Measurements from ENCODE around the gene VASH2.

Gene VASH2

DNA sequence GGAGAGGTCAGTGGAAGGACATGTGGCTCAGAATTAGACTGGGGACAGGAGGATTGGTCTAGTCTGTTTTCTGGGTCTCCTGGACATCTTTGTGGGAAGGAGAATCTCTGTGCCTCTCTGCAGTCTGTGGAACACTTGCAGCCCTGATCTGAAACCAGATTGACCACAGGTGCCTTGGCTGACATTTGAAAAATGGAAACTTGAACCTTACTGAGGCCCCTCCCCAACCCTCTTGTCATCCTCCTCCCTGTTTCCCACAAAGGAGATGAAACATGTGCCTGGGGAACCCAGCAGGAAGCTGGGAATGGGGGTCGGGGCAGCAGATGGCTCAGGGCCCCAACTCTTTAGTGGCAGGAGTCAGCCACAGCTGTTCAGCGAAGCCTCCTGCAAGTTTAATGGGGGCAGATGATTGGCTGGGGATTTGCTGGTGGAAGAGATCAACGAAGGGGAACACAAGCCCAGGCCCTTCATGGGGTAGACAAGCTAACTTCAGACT lies 18.1 kb downstream of the VASH2 start:
- TF ChIP-seq EZH2 (IDR thresholded peaks at IDR 0.05; ENCODE audit: borderline replicate concordance, low read length) (no peak), CTCF (IDR thresholded peaks at IDR 0.05; ENCODE audit: low read length) (no peak)
- no peak overlapping the region for H3K4me3 ChIP-seq (ENCODE audit: low read depth, low read length, poor library complexity, severe bottlenecking)
- no peaks in the 10 kb centered on the region for H3F3A ChIP-seq (ENCODE audit: insufficient read depth, low read length)
- no peaks in the 10 kb centered on the region for H3K4me1 ChIP-seq (ENCODE audit: insufficient read depth, low read length, severe bottlenecking)
- no peaks in the 10 kb centered on the region for H3K36me3 ChIP-seq (ENCODE audit: insufficient read depth, low read length)
- H3K27ac ChIP-seq (ENCODE audit: low read depth, low read length, poor library complexity, severe bottlenecking), result no peak overlapping the region
- no peaks in the 10 kb centered on the region for H4K20me1 ChIP-seq (ENCODE audit: insufficient read depth, low read length)
- H3K27me3 ChIP-seq (ENCODE audit: insufficient read depth, low read length), result no peaks in the 10 kb centered on the region
- H3K4me2 ChIP-seq (ENCODE audit: low read length), result no peak overlapping the region
- H3K9me2 ChIP-seq (ENCODE audit: low read depth, low read length), result no peaks in the 10 kb centered on the region
- H3K9me3 ChIP-seq (ENCODE audit: low read length), result no peaks in the 10 kb centered on the region
- no peaks in the 10 kb centered on the region for H3K79me2 ChIP-seq (ENCODE audit: insufficient read depth, low read length)
- no peak overlapping the region for H2AFZ ChIP-seq (ENCODE audit: low read length)
- no peak overlapping the region for H3K9ac ChIP-seq (ENCODE audit: low read length)

DNA sequence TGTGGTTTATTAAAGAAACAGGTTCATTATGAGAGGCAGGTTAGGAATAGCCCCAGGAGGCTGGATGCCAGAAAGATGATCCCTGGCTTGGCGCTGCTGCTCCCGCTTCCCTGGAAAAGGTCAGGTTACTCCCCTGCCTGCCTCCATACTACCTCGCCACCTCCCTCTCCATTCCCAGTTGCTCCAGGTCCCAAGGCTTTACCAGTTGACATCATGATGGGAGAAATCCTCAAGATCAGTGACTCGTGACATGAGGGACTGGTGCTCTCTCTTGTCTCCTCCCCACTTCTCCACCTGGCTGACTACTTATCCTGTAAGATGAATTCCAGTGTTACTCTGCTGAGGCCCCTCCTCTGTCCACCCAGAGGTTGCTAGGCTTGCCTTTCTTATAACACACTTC lies 19.7 kb downstream of the VASH2 start:
- no peaks in the 10 kb centered on the region for H3K36me3 ChIP-seq (ENCODE audit: insufficient read depth, low read length)
- no peak overlapping the region for H2AFZ ChIP-seq (ENCODE audit: low read length)
- H3K4me2 ChIP-seq (ENCODE audit: low read length), result no peak overlapping the region
- no peaks in the 10 kb centered on the region for H3K27me3 ChIP-seq (ENCODE audit: insufficient read depth, low read length)
- no peaks in the 10 kb centered on the region for H3K9me3 ChIP-seq (ENCODE audit: low read length)
- no peaks in the 10 kb centered on the region for H4K20me1 ChIP-seq (ENCODE audit: insufficient read depth, low read length)
- H3K9me2 ChIP-seq (ENCODE audit: low read depth, low read length), result no peaks in the 10 kb centered on the region
- H3K4me1 ChIP-seq (ENCODE audit: insufficient read depth, low read length, severe bottlenecking), result no peaks in the 10 kb centered on the region
- TF ChIP-seq CTCF (IDR thresholded peaks at IDR 0.05; ENCODE audit: low read length) (no peak), EZH2 (IDR thresholded peaks at IDR 0.05; ENCODE audit: borderline replicate concordance, low read length) (no peak)
- H3K9ac ChIP-seq (ENCODE audit: low read length), result no peak overlapping the region
- no peak overlapping the region for H3K27ac ChIP-seq (ENCODE audit: low read depth, low read length, poor library complexity, severe bottlenecking)
- H3K4me3 ChIP-seq (ENCODE audit: low read depth, low read length, poor library complexity, severe bottlenecking), result no peak overlapping the region
- H3F3A ChIP-seq (ENCODE audit: insufficient read depth, low read length), result no peaks in the 10 kb centered on the region
- no peaks in the 10 kb centered on the region for H3K79me2 ChIP-seq (ENCODE audit: insufficient read depth, low read length)

- Histone ChIP-seq H3F3A (ENCODE audit: insufficient read depth, low read length) (no peaks in the 10 kb centered on the region), H3K27ac (ENCODE audit: low read depth, low read length, poor library complexity, severe bottlenecking) (no peak overlapping the region), H3K36me3 (ENCODE audit: insufficient read depth, low read length) (no peaks in the 10 kb centered on the region), H2AFZ (ENCODE audit: low read length) (no peak overlapping the region), H3K27me3 (ENCODE audit: insufficient read depth, low read length) (no peaks in the 10 kb centered on the region), H4K20me1 (ENCODE audit: insufficient read depth, low read length) (no peaks in the 10 kb centered on the region), H3K4me2 (ENCODE audit: low read length) (no peak overlapping the region), H3K79me2 (ENCODE audit: insufficient read depth, low read length) (no peaks in the 10 kb centered on the region), H3K4me3 (ENCODE audit: low read depth, low read length, poor library complexity, severe bottlenecking) (no peak overlapping the region), H3K9me2 (ENCODE audit: low read depth, low read length) (no peaks in the 10 kb centered on the region), H3K9ac (ENCODE audit: low read length) (no peak overlapping the region), H3K4me1 (ENCODE audit: insufficient read depth, low read length, severe bottlenecking) (no peaks in the 10 kb centered on the region), H3K9me3 (ENCODE audit: low read length) (no peaks in the 10 kb centered on the region)
- TF ChIP-seq EZH2 (IDR thresholded peaks at IDR 0.05; ENCODE audit: borderline replicate concordance, low read length), result no peak
- TF ChIP-seq CTCF (IDR thresholded peaks at IDR 0.05; ENCODE audit: low read length), result no peak
These were observed 21.0 kb downstream of the VASH2 start for GRCh38 chr1:212971312-212971711.

All from OCI-LY1 (cell line).